Stimulated activated CD4-positive, alpha-beta T cell treated with anti-CD3 and anti-CD28 coated beads, Interleukin-1b, Interleukin-23, amount 100 ng/mL, for 24 hours (primary cell): ENCODE measurements around the gene KRTAP10-10.
"Not testable (repeated sequence)": the region's sequence is repeated elsewhere in the genome, so short reads cannot be mapped to it uniquely, and the experiment has no call there.

Experiments
- DNase-seq, 4 experiments: peaks; one replicate each; pipeline ENCODE4 v3.0.0-alpha.2; 2020; ENCODE audit warnings: low read depth in 4 of 4, low spot score in 1 of 4

KRTAP10-10 gene

GRCh38 chr21:44637018-44637850 lies at the start of gene KRTAP10-10:
KRTAP10-10 (plus strand) TSS chr21:44637356; CDS start chr21:44637418, 62 bp downstream.
- no peak for DNase-seq

GRCh38 chr21:44589094-44589493 lies 48.1 kb upstream of the KRTAP10-10 start:
- DNase-seq: no peak

GRCh38 chr21:44589586-44590305 lies 47.4 kb upstream of the KRTAP10-10 start:
- no peak for DNase-seq

- DNase-seq: no peak
These were observed 46.8 kb upstream of the KRTAP10-10 start for GRCh38 chr21:44590311-44590721.

GRCh38 chr21:44590897-44591800 lies 46.0 kb upstream of the KRTAP10-10 start:
- not testable (repeated sequence) for DNase-seq

GRCh38 chr21:44591801-44592130 lies 45.4 kb upstream of the KRTAP10-10 start:
- DNase-seq: not testable (repeated sequence)

- no peak for DNase-seq
These were observed 44.5 kb upstream of the KRTAP10-10 start, which contains the start of gene KRTAP10-6 for GRCh38 chr21:44592446-44593311. KRTAP10-6 (minus strand) TSS chr21:44592505; CDS start chr21:44592484, 21 bp downstream.

- no peak for DNase-seq
These were observed 43.4 kb upstream of the KRTAP10-10 start for GRCh38 chr21:44593598-44594405.

- DNase-seq: no peak
These were observed 42.7 kb upstream of the KRTAP10-10 start for GRCh38 chr21:44594406-44594916.

GRCh38 chr21:44595524-44595923 lies 41.6 kb upstream of the KRTAP10-10 start:
- DNase-seq: no peak

- no peak for DNase-seq
These were observed 41.0 kb upstream of the KRTAP10-10 start for GRCh38 chr21:44596068-44596725.

GRCh38 chr21:44598061-44598460 lies 39.1 kb upstream of the KRTAP10-10 start:
- no peak for DNase-seq

- DNase-seq: no peak
These were observed 37.7 kb upstream of the KRTAP10-10 start for GRCh38 chr21:44599264-44600029.

- DNase-seq: not testable (repeated sequence)
These were observed 36.8 kb upstream of the KRTAP10-10 start, which contains the start of gene KRTAP10-7 for GRCh38 chr21:44600118-44600978. KRTAP10-7 (plus strand) TSS chr21:44600597; CDS start chr21:44600622, 25 bp downstream.

- not testable (repeated sequence) for DNase-seq
These were observed 36.1 kb upstream of the KRTAP10-10 start for GRCh38 chr21:44601091-44601490.

- DNase-seq: no peak
These were observed 35.3 kb upstream of the KRTAP10-10 start for GRCh38 chr21:44601596-44602462.
